HG03025 (cell line): ENCODE data around the gene MANF.
A peak's percentile ranks its signal among the peaks of the same experiment; 100 is the strongest.
"Not testable (repeated sequence)": the region's sequence is repeated elsewhere in the genome, so short reads cannot be mapped to it uniquely, and the experiment has no call there.

Experiments used
- ATAC-seq: cut with Tn5 transposase; IDR thresholded peaks from one replicate; pipeline ENCODE4 v1.9.1; 2021; ENCODE audit warnings: mild to moderate bottlenecking, moderate library complexity; ENCODE audit not compliant: unreplicated experiment, low FRiP score

MANF gene

GRCh38 chr3:51384726-51385473 is at the start of gene MANF:
MANF (plus strand) TSS chr3:51385291; CDS start chr3:51385343, 52 bp downstream.
- peak; percentile 96 for ATAC-seq

- ATAC-seq = no peak
Observed at GRCh38 chr3:51336261-51336660, 48.8 kb upstream of the MANF start.

- no peak for ATAC-seq
Observed at GRCh38 chr3:51337666-51338065, 47.4 kb upstream of the MANF start.

- no peak for ATAC-seq
Observed at GRCh38 chr3:51338632-51339031, 46.5 kb upstream of the MANF start.

- ATAC-seq = no peak
Observed at GRCh38 chr3:51340013-51340829, 44.9 kb upstream of the MANF start.

GRCh38 chr3:51340989-51341636 is 44.0 kb upstream of the MANF start:
- ATAC-seq = no peak

GRCh38 chr3:51343918-51344687 is 41.0 kb upstream of the MANF start:
- no peak for ATAC-seq

GRCh38 chr3:51350751-51351150 is 34.3 kb upstream of the MANF start:
- ATAC-seq = no peak

GRCh38 chr3:51353131-51353530 is 32.0 kb upstream of the MANF start:
- no peak for ATAC-seq

- no peak for ATAC-seq
Observed at GRCh38 chr3:51353691-51354090, 31.4 kb upstream of the MANF start.

- ATAC-seq = no peak
Observed at GRCh38 chr3:51354172-51354571, 30.9 kb upstream of the MANF start.

GRCh38 chr3:51354731-51355615 is 30.1 kb upstream of the MANF start:
- ATAC-seq = no peak

GRCh38 chr3:51355891-51356578 is 29.1 kb upstream of the MANF start:
- no peak for ATAC-seq

- ATAC-seq = no peak
Observed at GRCh38 chr3:51357856-51358255, 27.2 kb upstream of the MANF start.

- no peak for ATAC-seq
Observed at GRCh38 chr3:51358981-51359380, 26.1 kb upstream of the MANF start.

- ATAC-seq = no peak
Observed at GRCh38 chr3:51360806-51361205, 24.3 kb upstream of the MANF start.

GRCh38 chr3:51361746-51362145 is 23.3 kb upstream of the MANF start:
- ATAC-seq = no peak

- no peak for ATAC-seq
Observed at GRCh38 chr3:51362476-51362875, 22.6 kb upstream of the MANF start.

- not testable (repeated sequence) for ATAC-seq
Observed at GRCh38 chr3:51368276-51368675, 16.8 kb upstream of the MANF start.
